ENCODE results near the gene COL25A1. TPM values are rescaled to one million over a fixed set of nuclear protein-coding genes. Genes with fewer than 3 reads are reported as not detected.

Gene COL25A1
- total RNA-seq, 1 experiment from 2014 or later = not detected

- Histone ChIP-seq H3K9me3 (ENCODE audit: control insufficient read depth, insufficient read depth, low read depth, low read length) (no peaks in the 10 kb centered on the region), H3K36me3 (ENCODE audit: control insufficient read depth, insufficient read depth, low read length) (no peaks in the 10 kb centered on the region), H3K27ac (ENCODE audit: low read length) (no peak overlapping the region), H3K27me3 (ENCODE audit: control insufficient read depth, insufficient read depth, low read length) (no peaks in the 10 kb centered on the region), H3K4me1 (ENCODE audit: control insufficient read depth, insufficient read depth, low read length) (no peaks in the 10 kb centered on the region), H3K4me3 (ENCODE audit: low read depth in 2 of 2, low read length in 2 of 2) (no peak overlapping the region)
- POLR2A ChIA-PET = no interaction called here
- in situ Hi-C loops (cut with HindIII; ENCODE audit: low pct_unique_long_range_greater_than_20kb, low sequenced_read_pairs) (no loop called here), intact Hi-C loops (cut with micrococcal nuclease; ENCODE audit: unreplicated experiment) (no loop called here)
- BruUV-seq (replicated peaks) = no TSS peak
- ATAC-seq (no peak), DNase-seq (ENCODE audit: low read depth, low spot score) (no peak)
- CTCF ChIA-PET = no interaction called here
- TF ChIP-seq CTCF (IDR thresholded peaks at IDR 0.05) = no peak
- TF ChIP-seq SIN3A (IDR thresholded peaks at IDR 0.05; ENCODE audit: borderline replicate concordance, insufficient read depth, low read depth, low read length) = no peak
- TF ChIP-seq REST (IDR thresholded peaks at IDR 0.05; ENCODE audit: insufficient read depth in 1 of 2, low read depth in 2 of 2, low read length in 1 of 2) = no peak
- no peak for TF ChIP-seq POLR2AphosphoS5 (IDR thresholded peaks at IDR 0.05; ENCODE audit: low read depth, low read length)
- no peak for TF ChIP-seq TCF7L2 (IDR thresholded peaks at IDR 0.05; ENCODE audit: low read depth, low read length)
Observed at GRCh38 chr4:109053257-109053656, 249.2 kb downstream of the COL25A1 start.

GRCh38 chr4:109052821-109053220 is 249.6 kb downstream of the COL25A1 start:
- H3K4me1 ChIP-seq (ENCODE audit: control insufficient read depth, insufficient read depth, low read length) = no peaks in the 10 kb centered on the region
- in situ Hi-C loops (cut with HindIII; ENCODE audit: low pct_unique_long_range_greater_than_20kb, low sequenced_read_pairs) (no loop called here), intact Hi-C loops (cut with micrococcal nuclease; ENCODE audit: unreplicated experiment) (no loop called here)
- no peak for DNase-seq (ENCODE audit: low read depth, low spot score)
- ATAC-seq = no peak
- no peaks in the 10 kb centered on the region for H3K9me3 ChIP-seq (ENCODE audit: control insufficient read depth, insufficient read depth, low read depth, low read length)
- H3K27me3 ChIP-seq (ENCODE audit: control insufficient read depth, insufficient read depth, low read length) = no peaks in the 10 kb centered on the region
- H3K4me3 ChIP-seq (ENCODE audit: low read depth in 2 of 2, low read length in 2 of 2) = no peak overlapping the region
- ChIA-PET CTCF (no interaction called here), POLR2A (no interaction called here)
- H3K36me3 ChIP-seq (ENCODE audit: control insufficient read depth, insufficient read depth, low read length) = no peaks in the 10 kb centered on the region
- TF ChIP-seq TCF7L2 (IDR thresholded peaks at IDR 0.05; ENCODE audit: low read depth, low read length) = no peak
- TF ChIP-seq REST (IDR thresholded peaks at IDR 0.05; ENCODE audit: insufficient read depth in 1 of 2, low read depth in 2 of 2, low read length in 1 of 2) = no peak
- TF ChIP-seq POLR2AphosphoS5 (IDR thresholded peaks at IDR 0.05; ENCODE audit: low read depth, low read length) = no peak
- TF ChIP-seq CTCF (IDR thresholded peaks at IDR 0.05) = no peak
- TF ChIP-seq SIN3A (IDR thresholded peaks at IDR 0.05; ENCODE audit: borderline replicate concordance, insufficient read depth, low read depth, low read length) = no peak
- H3K27ac ChIP-seq (ENCODE audit: low read length) = no peak overlapping the region
- BruUV-seq (replicated peaks) = no TSS peak

Measured in Panc1 (cell line).